Kidney epithelial cell (primary cell): Measurements from ENCODE around the gene TSEN54. TPM values are rescaled to one million over a fixed set of nuclear protein-coding genes. Genes with fewer than 3 reads are reported as not detected.

ENCODE experiments used
- DNase-seq: peaks from one replicate; pipeline ENCODE4 v3.0.0-alpha.2; 2010; ENCODE audit warnings: low read depth
- H3K27me3 ChIP-seq: 2 replicates; pipeline ENCODE4 v1.6.0; 2011; ENCODE audit warnings: low read length; ENCODE audit not compliant: control insufficient read depth, insufficient read depth
- H3K36me3 ChIP-seq: 2 replicates; pipeline ENCODE4 v1.5.1; 2011; ENCODE audit warnings: low read length; ENCODE audit not compliant: control insufficient read depth, insufficient read depth
- H3K4me3 ChIP-seq: 2 replicates; pipeline ENCODE4 v1.5.1; 2011; ENCODE audit warnings: low read depth, mild to moderate bottlenecking, control low read depth, low read length
- CTCF ChIP-seq: IDR thresholded peaks from 2 replicates; pipeline ENCODE4 v1.5.1; 2011; ENCODE audit warnings: mild to moderate bottlenecking, moderate library complexity, low read length, control low read depth, inconsistent platforms; ENCODE audit not compliant: insufficient read depth, poor library complexity, severe bottlenecking
- total RNA-seq: library from RNA; depleted of rRNA; stranded (reverse); fragments of >200 nt; gene quantifications from 2 replicates; pipeline ENCODE4 v1.2.3, GENCODE V29; 2015

TSEN54 gene
- total RNA-seq, 1 donor from 2014 or later = 23.5 TPM

GRCh38 chr17:75503976-75504346 lies 12.4 kb upstream of the TSEN54 start:
- TF ChIP-seq CTCF = no peak
- no peak for DNase-seq

GRCh38 chr17:75504347-75505151 lies 11.8 kb upstream of the TSEN54 start:
- no peak for DNase-seq
- H3K36me3 ChIP-seq = no peaks in the 10 kb centered on the region
- peak; percentile 72 for TF ChIP-seq CTCF

More at GRCh38 chr17:75503976-75504346, 12.4 kb upstream of the TSEN54 start:
- Histone ChIP-seq H3K4me3 (no peak overlapping the region), H3K36me3 (no peaks in the 10 kb centered on the region), H3K27me3 (no peaks in the 10 kb centered on the region)

GRCh38 chr17:75505152-75505409 lies 11.2 kb upstream of the TSEN54 start:
- no peaks in the 10 kb centered on the region for H3K36me3 ChIP-seq
- TF ChIP-seq CTCF = no peak

More at GRCh38 chr17:75504347-75505151, 11.8 kb upstream of the TSEN54 start:
- H3K4me3 ChIP-seq = no peak overlapping the region
- H3K27me3 ChIP-seq = no peaks in the 10 kb centered on the region

GRCh38 chr17:75505640-75506039 lies 10.7 kb upstream of the TSEN54 start:
- no peak for DNase-seq
- Histone ChIP-seq H3K27me3 (no peaks in the 10 kb centered on the region), H3K4me3 (no peak overlapping the region), H3K36me3 (no peaks in the 10 kb centered on the region)
- TF ChIP-seq CTCF = no peak

More at GRCh38 chr17:75505152-75505409, 11.2 kb upstream of the TSEN54 start:
- no peak for DNase-seq
- no peaks in the 10 kb centered on the region for H3K27me3 ChIP-seq
- H3K4me3 ChIP-seq = no peak overlapping the region

- Histone ChIP-seq H3K4me3 (no peak overlapping the region), H3K27me3 (no peaks in the 10 kb centered on the region), H3K36me3 (no peaks in the 10 kb centered on the region)
- no peak for TF ChIP-seq CTCF
- DNase-seq = no peak
Measured at GRCh38 chr17:75506134-75506533, 10.2 kb upstream of the TSEN54 start.

- no peak for TF ChIP-seq CTCF
- no peaks in the 10 kb centered on the region for H3K27me3 ChIP-seq
- H3K36me3 ChIP-seq = no peaks in the 10 kb centered on the region
- H3K4me3 ChIP-seq = no peak overlapping the region
- no peak for DNase-seq
Measured at GRCh38 chr17:75506888-75507287, 9.4 kb upstream of the TSEN54 start.
